ENCODE measurements around the gene DYNC2LI1.

Gene DYNC2LI1

DNA sequence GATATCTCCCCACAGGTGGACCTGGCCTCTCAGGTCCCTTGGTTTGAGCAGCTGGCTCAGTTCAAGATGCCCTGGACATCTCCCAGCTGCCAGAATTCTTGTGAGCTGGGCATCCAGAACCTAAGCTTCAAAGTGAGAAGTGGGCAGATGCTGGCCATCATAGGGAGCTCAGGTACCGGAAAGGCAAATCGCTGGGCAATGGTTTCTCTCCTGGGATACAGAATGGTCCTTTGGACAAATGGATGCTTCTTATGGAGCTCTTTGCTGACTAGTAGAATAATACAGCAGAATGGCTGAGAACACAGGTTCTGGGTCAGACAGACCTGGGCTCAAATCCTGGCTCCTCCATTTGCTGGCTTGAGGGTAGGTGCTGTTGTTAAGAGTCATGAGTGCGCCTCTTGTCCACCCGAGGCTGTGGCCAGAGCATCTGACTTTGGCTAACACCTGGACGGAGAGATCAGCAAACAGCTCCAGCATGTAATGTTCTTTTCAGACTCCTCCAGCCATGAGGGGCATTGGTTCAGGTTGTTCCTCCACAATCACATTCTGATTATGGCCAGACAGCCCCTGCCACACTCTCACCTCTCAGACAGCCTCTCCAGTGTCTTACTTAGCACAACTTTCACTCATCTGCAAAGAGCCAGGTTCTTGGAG, 72.4 kb downstream of the DYNC2LI1 start:
- no peak for DNase-seq (ENCODE audit: low read depth)

DNA sequence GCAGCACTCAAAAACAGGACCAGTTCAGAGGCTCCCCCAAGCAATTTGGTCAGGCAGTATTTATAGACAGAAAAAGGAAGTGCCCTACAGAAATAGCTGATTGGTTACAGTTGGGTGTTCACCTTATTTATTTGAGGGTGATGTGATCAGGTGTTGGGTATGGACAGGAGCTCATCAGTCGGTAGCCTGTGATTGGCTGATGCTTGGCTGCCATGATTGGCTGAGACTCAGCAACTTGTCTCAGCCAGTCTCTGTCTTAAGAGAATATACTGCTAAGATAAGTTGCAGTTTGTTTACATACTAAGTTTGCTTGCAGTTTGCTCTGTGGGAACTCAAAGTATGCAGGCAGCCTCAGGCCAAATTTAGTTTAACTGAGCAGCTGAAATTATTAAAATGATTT, 74.4 kb downstream of the DYNC2LI1 start:
- DNase-seq (ENCODE audit: low read depth), result no peak

DNA sequence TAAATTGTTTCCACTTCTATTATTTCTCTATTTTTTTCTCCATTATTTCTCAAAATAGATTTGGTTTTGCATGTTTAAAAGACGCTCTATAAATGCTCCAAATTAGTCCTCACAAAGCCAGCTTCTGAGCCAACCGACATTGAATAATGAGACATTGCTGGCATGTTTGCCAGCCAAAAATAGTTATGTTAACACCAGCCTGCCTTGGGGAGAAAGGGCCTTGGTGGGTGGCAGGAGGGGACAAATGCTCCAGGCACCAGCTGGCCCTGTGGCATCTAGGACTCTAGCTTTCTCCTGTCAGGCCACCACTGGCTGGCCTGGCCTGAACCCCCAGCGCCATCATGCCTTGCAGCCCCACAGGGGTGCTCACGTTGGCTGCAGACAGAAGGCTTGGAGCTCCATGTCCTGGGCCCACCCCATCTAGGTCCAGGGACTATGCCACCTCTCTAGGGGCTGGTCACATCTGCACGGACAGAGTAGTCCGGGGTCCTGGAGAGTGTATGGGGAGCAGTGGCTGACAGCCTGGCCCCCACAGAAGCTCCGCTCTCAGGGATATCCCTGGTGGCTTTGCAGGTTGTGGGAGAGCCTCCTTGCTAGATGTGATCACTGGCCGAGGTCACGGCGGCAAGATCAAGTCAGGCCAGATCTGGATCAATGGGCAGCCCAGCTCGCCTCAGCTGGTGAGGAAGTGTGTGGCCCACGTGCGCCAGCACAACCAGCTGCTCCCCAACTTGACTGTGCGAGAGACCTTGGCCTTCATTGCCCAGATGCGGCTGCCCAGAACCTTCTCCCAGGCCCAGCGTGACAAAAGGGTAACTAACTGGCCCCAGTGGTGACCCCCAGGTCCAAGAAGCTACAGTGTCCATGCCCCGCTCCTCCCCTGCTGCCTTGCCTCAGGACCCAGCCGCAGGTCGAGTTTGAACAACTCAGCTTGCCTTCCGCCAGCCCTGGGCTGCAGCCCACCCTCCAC, 77.5 kb downstream of the DYNC2LI1 start:
- no peak for DNase-seq (ENCODE audit: low read depth)

DNA sequence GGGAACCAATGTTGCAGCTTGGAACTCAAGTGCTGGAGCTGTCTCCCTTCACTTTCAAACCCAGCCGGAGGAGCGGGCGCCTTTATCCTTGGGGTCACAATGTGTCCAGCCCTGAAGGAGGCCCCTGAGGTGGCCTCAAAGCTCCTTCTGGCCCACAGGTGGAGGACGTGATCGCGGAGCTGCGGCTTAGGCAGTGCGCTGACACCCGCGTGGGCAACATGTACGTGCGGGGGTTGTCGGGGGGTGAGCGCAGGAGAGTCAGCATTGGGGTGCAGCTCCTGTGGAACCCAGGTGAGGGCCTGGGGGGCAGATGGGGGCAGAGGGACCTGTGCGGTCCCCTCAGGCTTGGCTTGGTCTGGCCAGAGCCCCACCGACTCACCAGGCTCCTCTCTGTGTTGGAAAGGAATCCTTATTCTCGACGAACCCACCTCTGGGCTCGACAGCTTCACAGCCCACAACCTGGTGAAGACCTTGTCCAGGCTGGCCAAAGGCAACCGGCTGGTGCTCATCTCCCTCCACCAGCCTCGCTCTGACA, 78.4 kb downstream of the DYNC2LI1 start:
- no peak for DNase-seq (ENCODE audit: low read depth)

DNA sequence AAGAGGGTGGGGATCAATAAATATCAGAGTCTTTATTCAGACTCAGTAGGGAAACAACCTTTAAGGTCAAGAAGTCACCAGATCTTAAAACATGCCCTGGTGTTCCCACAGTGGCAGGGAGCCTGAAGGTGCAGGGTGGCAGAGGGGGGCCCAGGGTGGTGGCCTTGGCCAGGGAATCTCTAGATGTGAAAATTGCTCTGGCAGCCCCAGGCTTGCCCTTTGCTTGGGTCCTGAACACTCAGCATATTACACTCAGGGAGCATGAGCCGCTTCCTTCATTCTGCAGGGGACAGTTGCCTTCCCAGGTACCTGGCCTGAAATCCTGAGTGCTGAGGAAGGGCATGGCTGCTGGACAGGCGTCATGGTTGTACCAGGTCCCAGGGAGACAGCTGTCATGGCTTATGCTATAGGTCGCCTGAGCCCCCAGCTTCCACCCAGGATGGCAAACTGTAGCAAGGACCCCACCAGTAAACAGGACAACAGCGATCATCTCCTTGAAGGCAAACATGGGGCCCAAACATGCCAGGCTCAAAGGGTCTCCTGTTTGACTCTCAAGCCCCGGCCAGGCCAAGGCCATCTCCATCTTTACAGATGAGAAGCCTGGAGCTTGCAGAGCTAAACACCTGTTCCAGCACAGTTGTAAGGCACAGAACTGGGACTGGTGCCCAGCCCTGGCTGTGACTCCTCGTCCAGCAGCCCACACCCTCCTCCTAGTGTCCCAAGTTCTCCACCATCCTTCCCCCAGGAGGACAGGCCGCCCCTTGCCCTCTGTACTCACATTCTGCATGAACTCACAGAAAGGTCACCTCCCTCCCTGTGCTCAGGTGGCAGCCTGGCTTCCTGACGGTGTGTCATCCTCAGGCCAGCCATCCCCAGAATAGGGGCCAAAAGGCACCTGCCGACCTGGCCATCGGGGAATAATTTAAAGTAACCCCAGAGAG, 79.6 kb downstream of the DYNC2LI1 start:
- no peak for DNase-seq (ENCODE audit: low read depth)

DNA sequence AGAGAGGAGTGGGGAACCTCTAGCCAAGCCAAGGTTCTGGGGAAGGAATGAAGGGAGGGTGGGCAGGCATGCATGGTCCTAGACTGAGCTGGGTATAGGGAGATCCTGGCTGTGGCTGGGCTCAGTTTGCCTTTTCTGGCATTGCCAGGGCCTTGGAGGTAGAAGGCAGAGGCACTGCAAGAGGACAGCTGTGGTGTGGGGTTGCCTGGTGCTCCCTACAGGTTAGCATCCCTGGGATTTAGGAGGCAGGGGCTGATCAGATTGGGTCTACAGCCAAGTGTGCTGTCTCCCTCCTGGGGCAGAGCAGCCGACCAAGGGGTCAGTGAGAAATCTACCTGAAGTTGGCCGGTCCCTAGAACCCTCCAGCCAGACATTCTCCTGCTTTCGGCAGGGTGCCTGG, 80.8 kb downstream of the DYNC2LI1 start:
- no peak for DNase-seq (ENCODE audit: low read depth)

DNA sequence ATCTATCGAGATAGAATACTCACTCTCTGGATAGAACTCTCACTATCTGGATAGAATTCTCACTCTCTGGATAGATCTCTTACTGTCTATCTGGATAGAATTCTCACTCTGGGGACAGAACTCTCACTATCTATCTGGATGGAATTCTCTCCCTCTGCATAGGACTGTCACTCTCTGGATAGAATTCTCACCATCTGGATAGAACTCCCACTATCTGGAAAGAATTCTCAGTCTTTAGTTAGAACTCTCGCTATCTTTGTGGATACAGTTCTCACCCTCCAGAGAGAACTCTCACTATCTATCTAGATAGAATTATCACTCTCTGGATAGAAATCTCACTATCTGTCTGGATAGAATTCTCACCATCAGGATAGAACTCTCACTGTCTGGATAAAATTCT, 81.5 kb downstream of the DYNC2LI1 start:
- no peak for DNase-seq (ENCODE audit: low read depth)

Measured in HS-5 (cell line).